HG03175 (cell line): ENCODE results near the gene RAB3C.
"Not testable (repeated sequence)": the region's sequence is repeated elsewhere in the genome, so short reads cannot be mapped to it uniquely, and the experiment has no call there.

Experiments
- ATAC-seq: cut with Tn5 transposase; IDR thresholded peaks from one replicate; pipeline ENCODE4 v1.9.1; 2021; ENCODE audit warnings: mild to moderate bottlenecking, moderate library complexity; ENCODE audit not compliant: unreplicated experiment

Gene RAB3C

GRCh38 chr5:58582803-58583491 lies at the start of gene RAB3C:
RAB3C (plus strand) TSS chr5:58583075; CDS start chr5:58583209, 134 bp downstream.
- ATAC-seq = peak; percentile 100

- ATAC-seq = not testable (repeated sequence)
Observed at GRCh38 chr5:58541935-58542334, 40.9 kb upstream of the RAB3C start.

- ATAC-seq = no peak
Observed at GRCh38 chr5:58542709-58543108, 40.2 kb upstream of the RAB3C start.

GRCh38 chr5:58543723-58544122 lies 39.2 kb upstream of the RAB3C start:
- no peak for ATAC-seq

- ATAC-seq = no peak
Observed at GRCh38 chr5:58544195-58544594, 38.7 kb upstream of the RAB3C start.

- no peak for ATAC-seq
Observed at GRCh38 chr5:58544926-58545325, 37.9 kb upstream of the RAB3C start.

GRCh38 chr5:58545912-58546311 lies 37.0 kb upstream of the RAB3C start:
- peak; percentile 100 for ATAC-seq

GRCh38 chr5:58548068-58548467 lies 34.8 kb upstream of the RAB3C start:
- ATAC-seq = no peak

GRCh38 chr5:58551492-58551891 lies 31.4 kb upstream of the RAB3C start:
- ATAC-seq = no peak

GRCh38 chr5:58557665-58558338 lies 25.1 kb upstream of the RAB3C start:
- ATAC-seq = not testable (repeated sequence)

- ATAC-seq = not testable (repeated sequence)
Observed at GRCh38 chr5:58563016-58563700, 19.7 kb upstream of the RAB3C start.

- ATAC-seq = not testable (repeated sequence)
Observed at GRCh38 chr5:58564043-58564832, 18.6 kb upstream of the RAB3C start.

- no peak for ATAC-seq
Observed at GRCh38 chr5:58565033-58565432, 17.8 kb upstream of the RAB3C start.

- no peak for ATAC-seq
Observed at GRCh38 chr5:58571501-58571900, 11.4 kb upstream of the RAB3C start.

GRCh38 chr5:58572973-58573372 lies 9.9 kb upstream of the RAB3C start:
- ATAC-seq = not testable (repeated sequence)

- no peak for ATAC-seq
Observed at GRCh38 chr5:58579781-58580180, 3.1 kb upstream of the RAB3C start.

- peak; percentile 17 for ATAC-seq
Observed at GRCh38 chr5:58582019-58582802, 664 bp upstream of the RAB3C start.

- ATAC-seq = no peak
Observed at GRCh38 chr5:58595952-58596351, 13.1 kb downstream of the RAB3C start.

- no peak for ATAC-seq
Observed at GRCh38 chr5:58598440-58598839, 15.6 kb downstream of the RAB3C start.

GRCh38 chr5:58599217-58599616 lies 16.3 kb downstream of the RAB3C start:
- no peak for ATAC-seq
